NCI-H345 (cell line): Measurements from ENCODE around the gene ID4.
A peak's percentile ranks its signal among the peaks of the same experiment; 100 is the strongest.

ENCODE experiments used
- DNase-seq: peaks from one replicate; lab custom pipeline; 2025; lab: John Stamatoyannopoulos, UW

Gene ID4

GRCh38 chr6:19857703-19858102, 20.5 kb downstream of the ID4 start:
- no peak for DNase-seq

DNA sequence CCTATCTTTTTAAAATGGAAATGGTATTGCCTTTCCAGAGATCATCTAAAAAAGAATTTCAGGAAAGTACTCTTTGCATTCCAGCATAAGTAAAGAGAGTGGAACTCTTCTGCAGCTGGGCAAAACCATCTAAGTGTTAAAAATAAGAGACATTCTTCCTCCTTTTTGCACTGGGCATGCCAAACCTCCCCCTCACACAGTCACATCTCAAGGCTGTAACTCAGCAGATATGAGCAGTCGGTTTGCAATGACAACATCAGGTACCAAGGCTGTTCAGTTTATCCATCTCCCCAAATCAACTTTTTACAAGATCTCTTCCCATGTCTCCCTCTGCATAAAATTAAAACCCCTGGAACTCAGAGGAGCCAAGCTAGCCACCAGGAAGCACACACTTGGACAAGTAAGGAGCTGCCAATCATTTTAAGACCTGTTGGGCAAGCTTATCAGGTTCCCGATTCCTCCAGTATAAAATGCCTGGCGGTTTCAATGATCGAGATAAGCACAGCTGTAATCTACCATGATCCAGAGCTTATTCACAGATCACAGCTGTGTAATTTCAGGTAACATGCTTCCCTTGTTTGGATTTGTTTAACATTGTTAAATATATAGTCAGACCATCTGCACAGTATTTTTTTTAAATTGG, 23.2 kb downstream of the ID4 start:
- DNase-seq, result no peak

GRCh38 chr6:19864285-19864684, 27.1 kb downstream of the ID4 start:
- DNase-seq, result peak; percentile 16

DNA sequence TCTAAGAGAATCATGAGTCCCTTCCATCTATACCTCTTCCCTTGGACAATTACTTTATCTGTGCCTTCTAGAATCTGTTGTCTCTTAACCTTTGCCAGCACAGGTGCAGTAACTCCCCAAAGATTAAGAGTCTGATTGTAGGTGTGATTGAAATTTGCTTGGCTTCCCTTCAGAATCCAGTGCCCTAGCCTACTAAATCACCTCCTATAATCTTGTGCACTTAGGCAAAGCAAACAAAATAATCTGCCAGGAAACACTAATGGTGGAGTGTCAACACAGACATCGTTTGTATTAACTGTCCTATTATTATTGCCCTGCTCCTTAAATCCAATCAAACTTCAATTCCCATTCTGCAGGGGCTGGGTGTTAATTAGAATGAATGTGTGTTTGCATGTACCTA, 28.0 kb downstream of the ID4 start:
- no peak for DNase-seq

GRCh38 chr6:19866173-19866984, 29.2 kb downstream of the ID4 start:
- DNase-seq, result peak; percentile 65

- DNase-seq, result no peak
These were observed 29.9 kb downstream of the ID4 start for GRCh38 chr6:19866985-19867627.

GRCh38 chr6:19869464-19869863, 32.3 kb downstream of the ID4 start:
- no peak for DNase-seq

DNA sequence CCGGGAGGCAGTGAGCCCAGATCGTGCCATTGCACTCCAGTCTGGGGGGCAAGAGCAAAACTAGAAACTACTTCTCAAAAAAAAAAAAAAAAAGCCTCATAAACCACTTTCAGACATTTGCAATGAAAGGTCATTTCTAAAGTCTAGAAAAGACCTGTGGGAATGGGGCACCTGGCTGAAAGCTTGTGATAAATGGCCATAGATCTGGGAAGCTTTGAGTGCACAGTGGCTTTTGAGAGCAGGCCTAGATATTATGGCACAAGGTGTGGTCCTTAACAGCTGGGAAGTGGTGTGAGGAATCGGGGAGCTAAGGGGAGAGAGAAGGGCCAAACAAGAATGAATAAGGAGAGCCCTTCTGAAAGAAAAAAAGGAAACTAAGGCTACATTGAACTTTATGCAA, 33.2 kb downstream of the ID4 start:
- no peak for DNase-seq

DNA sequence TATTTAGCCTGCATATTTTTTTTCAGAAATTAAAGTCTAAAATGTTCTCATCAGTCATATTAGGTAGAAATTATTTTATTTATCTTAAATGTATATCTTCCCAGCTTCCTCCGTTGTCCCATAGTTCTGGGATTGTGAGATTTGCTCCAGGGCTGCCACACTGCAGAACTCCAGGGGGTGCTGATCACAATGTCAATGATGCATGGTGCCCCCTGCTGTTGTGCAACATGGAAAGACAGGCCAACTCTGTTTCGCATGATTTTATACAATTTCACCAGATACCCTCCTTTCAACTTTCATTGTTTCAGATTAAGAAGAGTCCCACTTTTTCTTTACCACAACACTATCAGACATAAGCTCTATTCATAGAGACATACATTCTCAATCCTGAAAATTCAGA, 35.9 kb downstream of the ID4 start:
- peak; percentile 52 for DNase-seq

- DNase-seq, result no peak
These were observed 39.5 kb downstream of the ID4 start for GRCh38 chr6:19876672-19877071.

DNA sequence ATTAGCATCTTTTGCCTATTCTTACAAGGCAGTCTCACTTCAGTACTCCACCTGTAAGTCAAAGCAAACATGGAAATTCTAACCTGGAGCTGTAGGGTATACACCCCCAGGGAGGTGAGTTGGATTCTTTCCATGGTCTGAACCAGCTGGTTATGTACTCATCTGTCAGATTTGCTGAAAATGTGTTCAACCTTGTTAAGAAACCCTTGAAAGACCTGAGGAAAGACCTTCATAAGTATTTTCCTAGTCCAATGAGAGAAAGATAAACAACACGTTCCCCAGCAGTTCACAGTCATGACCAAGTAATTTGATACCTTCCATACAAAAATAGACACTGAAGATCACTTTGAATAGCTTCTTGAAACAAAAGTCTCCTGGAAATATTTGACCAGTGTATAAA, 42.5 kb downstream of the ID4 start:
- peak; percentile 94 for DNase-seq

DNA sequence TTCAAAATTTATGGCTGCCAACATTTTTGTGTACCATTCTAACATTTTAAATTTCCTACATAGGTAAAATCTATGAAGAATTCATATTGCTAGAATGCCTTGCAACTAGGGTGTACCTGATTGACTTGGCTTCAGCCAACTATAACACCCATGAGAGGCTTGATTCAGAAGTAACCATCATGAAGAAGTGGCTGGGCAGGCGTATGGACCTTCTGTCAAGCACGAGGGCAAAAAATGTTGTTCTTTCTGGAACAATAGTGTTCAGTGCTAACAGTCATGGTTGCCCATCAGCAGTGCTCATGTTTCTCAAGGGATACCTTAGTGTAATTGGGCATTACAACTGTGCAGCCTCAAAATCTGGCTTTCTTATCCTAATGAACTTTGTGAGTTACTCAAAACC, 42.9 kb downstream of the ID4 start:
- peak; percentile 73 for DNase-seq

DNA sequence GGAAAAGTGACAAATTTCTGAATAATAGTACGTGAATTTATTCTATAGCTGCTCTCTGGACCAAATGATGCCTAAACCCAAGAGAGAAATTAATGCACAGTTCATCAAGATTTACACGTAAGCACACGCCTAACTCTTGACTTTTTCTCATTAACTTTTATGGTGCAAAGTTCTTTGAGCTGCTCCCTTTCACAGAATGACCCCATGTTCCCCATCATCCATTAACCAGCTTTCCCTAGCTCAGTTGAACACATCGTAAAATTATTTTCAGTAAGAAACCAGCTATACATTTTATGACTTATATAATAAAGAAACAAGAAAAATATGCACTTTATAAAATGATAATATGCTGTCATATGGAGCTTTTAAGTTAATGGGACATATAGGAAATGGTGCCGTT, 54.3 kb downstream of the ID4 start:
- no peak for DNase-seq
